GM19351 (cell line): ENCODE data around the gene RPTOR.
A peak's percentile ranks its signal among the peaks of the same experiment; 100 is the strongest.

Source experiments
- ATAC-seq: cut with Tn5 transposase; IDR thresholded peaks from one replicate; pipeline ENCODE4 v1.9.1; 2021; ENCODE audit warnings: mild to moderate bottlenecking, moderate library complexity; ENCODE audit not compliant: unreplicated experiment

RPTOR gene

GRCh38 chr17:80853076-80853475 is 308.4 kb downstream of the RPTOR start:
- ATAC-seq: no peak

DNA sequence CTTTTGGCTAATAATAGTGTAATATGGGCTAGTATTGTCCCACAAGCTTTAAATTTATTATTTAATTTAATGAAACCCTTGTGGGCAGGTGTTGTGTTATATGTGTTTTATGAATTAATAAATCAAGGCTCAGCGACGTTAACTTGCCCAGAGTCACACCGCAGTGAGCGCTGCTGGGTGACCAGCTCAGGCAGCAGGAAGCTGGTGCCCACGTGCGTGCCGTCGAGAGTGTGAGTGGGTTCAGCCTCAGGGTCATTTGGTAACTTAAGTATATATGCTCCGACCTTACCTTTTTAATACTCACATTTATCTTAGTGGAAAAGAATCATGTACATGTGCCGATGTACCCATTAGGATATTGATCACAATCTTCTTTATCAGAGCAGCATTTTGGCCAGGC is 309.6 kb downstream of the RPTOR start:
- ATAC-seq: no peak

GRCh38 chr17:80855196-80855947 is 310.7 kb downstream of the RPTOR start:
- ATAC-seq: no peak

DNA sequence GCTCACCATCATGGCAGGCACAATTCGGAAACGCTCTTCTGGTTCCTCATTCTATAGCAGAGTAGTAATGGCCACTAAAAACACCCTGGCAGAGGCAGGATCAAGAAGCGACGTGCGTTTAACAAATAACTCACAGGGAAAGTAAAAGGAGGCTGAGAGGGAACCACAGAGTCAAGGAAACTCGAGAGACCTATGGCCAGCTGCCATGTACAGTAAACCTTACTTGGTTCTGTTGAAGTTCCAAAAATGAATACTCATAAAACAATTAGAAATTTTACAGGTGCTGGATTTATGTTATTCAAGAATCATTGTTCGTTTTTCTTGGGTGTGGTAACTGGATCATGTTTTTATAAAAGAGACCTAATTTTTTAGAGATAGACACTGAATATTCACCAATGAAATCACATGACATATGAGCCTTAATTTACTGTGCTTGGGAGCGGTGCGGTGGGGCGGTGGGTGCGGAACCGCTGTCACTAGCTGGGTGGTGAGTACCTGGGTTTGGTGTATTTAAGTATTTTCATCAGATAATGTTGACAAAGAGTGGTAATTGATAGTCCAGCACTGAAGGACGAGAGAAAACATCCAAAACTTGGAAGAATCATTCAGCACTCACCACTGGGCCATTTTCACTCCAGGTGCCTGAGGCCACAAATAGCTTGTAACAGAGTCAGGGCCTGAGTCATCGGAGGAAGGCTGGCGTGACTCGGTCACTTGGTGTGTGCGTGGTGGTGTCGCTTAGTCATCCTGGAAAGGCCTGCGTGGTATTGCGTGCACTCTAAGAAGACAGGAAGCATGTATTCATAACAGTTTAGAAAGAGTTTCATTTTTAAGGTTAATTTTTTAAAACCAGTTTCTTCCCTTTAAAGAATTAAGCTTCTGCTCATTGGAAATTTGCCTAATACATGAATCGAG is 311.6 kb downstream of the RPTOR start:
- peak; percentile 89 for ATAC-seq

- ATAC-seq: peak; percentile 23
Measured at GRCh38 chr17:80856863-80857755, 312.5 kb downstream of the RPTOR start.

GRCh38 chr17:80857756-80858171 is 313.1 kb downstream of the RPTOR start:
- ATAC-seq: no peak

GRCh38 chr17:80858301-80859001 is 313.8 kb downstream of the RPTOR start:
- ATAC-seq: no peak

- ATAC-seq: no peak
Measured at GRCh38 chr17:80859002-80859941, 314.6 kb downstream of the RPTOR start.

- no peak for ATAC-seq
Measured at GRCh38 chr17:80860101-80860671, 315.5 kb downstream of the RPTOR start.

- no peak for ATAC-seq
Measured at GRCh38 chr17:80860703-80861417, 316.2 kb downstream of the RPTOR start.

DNA sequence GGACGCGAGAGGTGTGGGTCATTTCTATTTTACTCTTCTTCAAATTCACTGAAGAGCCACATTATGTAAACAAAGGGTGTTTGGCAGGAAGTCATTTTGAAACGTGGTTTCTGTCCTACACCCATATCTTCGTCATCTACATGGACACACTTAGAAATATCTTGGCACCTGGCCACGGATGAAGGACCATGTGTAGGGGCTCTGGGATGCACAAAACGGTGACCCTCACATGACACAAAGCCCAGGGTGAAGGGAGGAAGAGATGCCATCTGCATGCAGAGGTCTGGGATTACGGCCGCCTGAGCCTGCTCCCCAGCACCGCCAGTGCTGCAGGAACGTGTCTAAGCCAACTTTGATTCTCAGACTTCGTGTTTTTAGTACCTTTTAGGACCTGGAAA is 316.8 kb downstream of the RPTOR start:
- no peak for ATAC-seq

- no peak for ATAC-seq
Measured at GRCh38 chr17:80861892-80862291, 317.3 kb downstream of the RPTOR start.

DNA sequence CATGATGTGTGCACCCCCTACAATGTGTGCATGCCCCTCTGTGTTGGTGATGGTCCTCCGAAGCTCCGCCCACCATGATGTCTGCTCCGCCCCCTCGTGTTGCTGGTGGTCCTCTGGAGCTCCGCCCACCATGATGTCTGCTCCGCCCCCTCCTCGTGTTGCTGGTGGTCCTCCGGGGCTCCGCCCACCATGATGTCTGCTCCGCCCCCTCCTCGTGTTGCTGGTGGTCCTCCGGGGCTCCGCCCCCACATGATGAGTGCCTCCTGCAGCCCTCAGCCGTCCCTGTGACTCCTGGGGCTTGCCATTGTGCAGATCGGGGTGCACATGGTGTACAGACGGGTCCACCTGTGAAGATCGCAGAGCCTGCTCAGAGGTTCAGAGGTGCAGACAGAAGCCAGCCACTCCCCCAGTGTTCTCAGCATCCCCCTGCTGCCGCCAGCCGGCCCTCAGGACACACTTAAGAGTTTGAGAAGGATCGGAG is 317.9 kb downstream of the RPTOR start:
- no peak for ATAC-seq

DNA sequence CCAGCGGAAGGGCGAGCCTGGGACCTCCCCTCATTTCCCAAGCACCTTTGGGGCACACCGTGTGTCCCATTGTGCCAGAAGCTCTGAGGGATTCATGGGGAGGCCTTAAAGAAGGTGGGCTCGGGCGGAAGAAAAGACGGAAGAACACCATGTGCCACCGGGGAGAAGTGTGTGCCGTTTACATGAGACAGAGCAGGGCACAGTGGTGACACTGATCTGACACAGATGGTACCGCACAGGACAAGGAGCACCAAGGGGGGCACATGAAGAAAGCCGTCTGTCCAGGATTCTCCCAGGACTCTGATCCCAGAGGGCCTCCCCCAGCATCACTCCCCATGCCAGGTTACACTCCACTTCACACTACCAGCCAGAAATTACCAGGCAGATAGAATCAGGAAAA is 318.3 kb downstream of the RPTOR start:
- no peak for ATAC-seq

DNA sequence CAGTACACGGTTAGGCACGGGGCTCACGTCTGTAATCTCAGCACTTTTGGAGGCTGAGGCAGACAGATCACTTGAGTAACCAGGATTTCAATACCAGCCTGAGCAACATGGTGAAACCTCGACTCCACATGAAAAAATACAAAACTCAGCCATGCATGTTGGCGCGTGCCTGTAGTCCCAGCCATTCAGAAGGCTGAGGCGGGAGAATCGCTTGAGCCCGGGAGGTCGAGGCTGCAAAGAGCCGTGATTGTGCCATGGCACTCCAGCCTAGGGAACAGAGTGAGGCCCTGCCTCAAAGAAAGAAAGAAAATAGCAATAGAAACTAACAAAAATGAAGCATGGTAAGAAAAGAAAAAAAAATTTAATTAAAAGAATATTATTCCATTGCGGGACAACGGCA is 319.0 kb downstream of the RPTOR start:
- ATAC-seq: no peak

DNA sequence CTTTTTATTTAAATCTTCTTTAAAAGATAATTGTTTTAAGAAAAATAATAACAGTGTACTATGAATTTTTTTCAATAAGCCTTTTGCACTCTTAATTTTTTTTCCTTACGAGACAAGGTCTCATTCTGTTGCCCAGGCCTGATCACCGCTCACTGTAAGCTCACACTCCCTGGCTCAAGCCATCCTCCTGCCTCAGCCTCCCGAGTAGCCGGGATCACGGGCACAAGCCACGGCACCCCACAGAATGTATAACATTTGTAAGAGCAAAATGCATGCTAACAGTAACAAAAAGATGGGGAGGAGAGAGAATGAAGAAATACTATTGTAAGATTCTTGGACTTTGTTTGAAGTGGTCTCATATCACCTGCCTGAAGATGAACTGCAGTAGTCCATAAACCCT is 320.1 kb downstream of the RPTOR start:
- no peak for ATAC-seq

- ATAC-seq: no peak
Measured at GRCh38 chr17:80866050-80866793, 321.6 kb downstream of the RPTOR start.
